Activated T-helper 9 cell treated with anti-CD3 and anti-CD28 coated beads, Interleukin-2, amount 50 U/mL, for 16 hours (primary cell): ENCODE data around the gene RXRA.
"Not testable (repeated sequence)": the region's sequence is repeated elsewhere in the genome, so short reads cannot be mapped to it uniquely, and the experiment has no call there.

Source experiments
- DNase-seq: peaks from one replicate; pipeline ENCODE4 v3.0.0-alpha.2; 2020; ENCODE audit warnings: low read depth

RXRA gene

GRCh38 chr9:134293611-134294152 lies 32.6 kb upstream of the RXRA start:
- no peak for DNase-seq

- DNase-seq: no peak
Measured at GRCh38 chr9:134294153-134295071, 31.8 kb upstream of the RXRA start.

- no peak for DNase-seq
Measured at GRCh38 chr9:134295101-134295745, 31.0 kb upstream of the RXRA start.

- DNase-seq: no peak
Measured at GRCh38 chr9:134295746-134296250, 30.5 kb upstream of the RXRA start.

- no peak for DNase-seq
Measured at GRCh38 chr9:134296301-134297082, 29.8 kb upstream of the RXRA start.

- DNase-seq: no peak
Measured at GRCh38 chr9:134297083-134297410, 29.2 kb upstream of the RXRA start.

GRCh38 chr9:134297576-134297975 lies 28.7 kb upstream of the RXRA start:
- no peak for DNase-seq

GRCh38 chr9:134298000-134298399 lies 28.3 kb upstream of the RXRA start:
- DNase-seq: no peak

GRCh38 chr9:134299068-134299467 lies 27.2 kb upstream of the RXRA start:
- no peak for DNase-seq

- no peak for DNase-seq
Measured at GRCh38 chr9:134299883-134300282, 26.4 kb upstream of the RXRA start.

- DNase-seq: peak; percentile 34
Measured at GRCh38 chr9:134301387-134302129, 24.7 kb upstream of the RXRA start.

- DNase-seq: no peak
Measured at GRCh38 chr9:134302130-134302817, 24.0 kb upstream of the RXRA start.

- DNase-seq: no peak
Measured at GRCh38 chr9:134303601-134304000, 22.7 kb upstream of the RXRA start.

GRCh38 chr9:134304261-134304660 lies 22.0 kb upstream of the RXRA start:
- DNase-seq: no peak

GRCh38 chr9:134304690-134305089 lies 21.6 kb upstream of the RXRA start:
- no peak for DNase-seq

GRCh38 chr9:134305533-134305932 lies 20.7 kb upstream of the RXRA start:
- DNase-seq: no peak

- DNase-seq: not testable (repeated sequence)
Measured at GRCh38 chr9:134306042-134306441, 20.2 kb upstream of the RXRA start.

- DNase-seq: no peak
Measured at GRCh38 chr9:134306636-134307600, 19.3 kb upstream of the RXRA start.
